HepG2 (cell line): ENCODE results near the gene GPC6. TPM values are rescaled to one million over a fixed set of nuclear protein-coding genes. Genes with fewer than 3 reads are reported as not detected.
A peak's percentile ranks its signal among the peaks of the same experiment; 100 is the strongest.

ENCODE experiments used
- ARHGAP35 ChIP-seq: sonication (generic); formaldehyde crosslinking; IDR thresholded peaks from 2 replicates; pipeline ENCODE4 v1.9.0; 2022; ENCODE audit warnings: mild to moderate bottlenecking, inconsistent platforms, moderate library complexity, missing genetic modification reagents, borderline replicate concordance
- EP300 ChIP-seq, 3 experiments: sonication (generic) in 1 of 3; formaldehyde crosslinking in 1 of 3; IDR thresholded peaks; 2 replicates each; pipeline versions ENCODE4 v1.5.1 to v1.6.1; 2011 to 2020; ENCODE audit warnings: low read depth in 2 of 3, low read length in 2 of 3, borderline replicate concordance in 1 of 3, improper control_type of control experiment in 1 of 3, mild to moderate bottlenecking in 1 of 3, missing genetic modification reagents in 1 of 3, moderate library complexity in 1 of 3
- FOSL2 ChIP-seq: sonication (generic); formaldehyde crosslinking; IDR thresholded peaks from 2 replicates; pipeline ENCODE4 v1.4.0; 2020; ENCODE audit warnings: missing genetic modification reagents
- ISL2 ChIP-seq: sonication (generic); formaldehyde crosslinking; IDR thresholded peaks from 2 replicates; pipeline ENCODE4 v1.5.0; 2020; ENCODE audit warnings: missing genetic modification reagents
- KAT8 ChIP-seq: IDR thresholded peaks from 2 replicates; pipeline ENCODE4 v1.6.1; 2016; ENCODE audit warnings: missing genetic modification reagents, missing compliant biosample characterization
- MED13 ChIP-seq: sonication (generic); formaldehyde crosslinking; IDR thresholded peaks from 2 replicates; pipeline ENCODE4 v1.5.0; 2020; ENCODE audit warnings: missing genetic modification reagents
- NR2F1 ChIP-seq, 2 experiments: fragments of 450-650 bp in 1 of 2; formaldehyde crosslinking in 1 of 2; IDR thresholded peaks; 2 replicates each; pipeline versions ENCODE4 v1.5.0 to v1.6.1; 2016 to 2020; ENCODE audit warnings: mild to moderate bottlenecking in 1 of 2, missing compliant biosample characterization in 1 of 2, missing genetic modification reagents in 1 of 2, moderate library complexity in 1 of 2
- ONECUT2 ChIP-seq: sonication (generic); formaldehyde crosslinking; IDR thresholded peaks from 2 replicates; pipeline ENCODE4 v1.4.0; 2020; ENCODE audit warnings: missing genetic modification reagents
- SKI ChIP-seq: fragments of 450-650 bp; IDR thresholded peaks from one replicate; pipeline ENCODE4 v1.6.1; 2018; ENCODE audit warnings: mild to moderate bottlenecking; ENCODE audit not compliant: partially characterized antibody
- SOX13 ChIP-seq, 3 experiments: fragments of 450-650 bp in 1 of 3; sonication (generic) in 1 of 3; formaldehyde crosslinking in 1 of 3; IDR thresholded peaks in 2 of 3; conservative IDR thresholded peaks in 1 of 3; 2 replicates each; pipeline versions ENCODE4 v1.5.0 to v1.6.1; 2016 to 2020; ENCODE audit warnings: antibody characterized with exemption in 1 of 3, mild to moderate bottlenecking in 1 of 3, missing compliant biosample characterization in 1 of 3, missing genetic modification reagents in 1 of 3, moderate library complexity in 1 of 3
- SOX5 ChIP-seq: IDR thresholded peaks from 2 replicates; pipeline ENCODE4 v1.6.1; 2016; ENCODE audit warnings: borderline replicate concordance
- ZNF430 ChIP-seq: sonication (generic); formaldehyde crosslinking; IDR thresholded peaks from 2 replicates; pipeline ENCODE4 v1.9.0; 2021; ENCODE audit warnings: mild to moderate bottlenecking, missing genetic modification reagents
- ZNF780A ChIP-seq: sonication (generic); formaldehyde crosslinking; IDR thresholded peaks from 2 replicates; pipeline ENCODE4 v1.8.0; 2022; ENCODE audit warnings: mild to moderate bottlenecking, missing genetic modification reagents, moderate library complexity
- polyA plus RNA-seq, 8 experiments: library from polyadenylated mRNA; depleted of rRNA in 3 of 8; stranded (reverse) in 7 of 8; unstranded in 1 of 8; fragments of >200 nt; fragmentation: Illumina TruSeq in 4 of 8; extraction: Trizol in 4 of 8; gene quantifications; 2 replicates each; pipeline versions ENCODE4 v1.2.1 to v1.2.3, GENCODE V29; 2011 to 2016; ENCODE audit warnings: low read depth in 4 of 8, missing spikeins in 1 of 8, mixed read lengths in 1 of 8; ENCODE audit not compliant: insufficient read depth in 1 of 8
- total RNA-seq, 5 experiments: library from RNA; depleted of rRNA; stranded (reverse); fragments of >200 nt; fragmentation: Illumina TruSeq; extraction: Trizol; gene quantifications; 2 replicates each; pipeline ENCODE4 v1.2.3, GENCODE V29; 2016; ENCODE audit warnings: low read depth in 1 of 5
- TF ChIP-seq, protein P1 (sequence below): sonication (generic); formaldehyde crosslinking; IDR thresholded peaks from 2 replicates; pipeline ENCODE4 v1.4.0; 2020; ENCODE audit warnings: missing genetic modification reagents, borderline replicate concordance
- TF ChIP-seq, protein P2 (sequence below): IDR thresholded peaks from 2 replicates; pipeline ENCODE4 v1.6.1; 2016; ENCODE audit warnings: mild to moderate bottlenecking
- TF ChIP-seq, protein P3 (sequence below): sonication (generic); formaldehyde crosslinking; IDR thresholded peaks from 2 replicates; pipeline ENCODE4 v1.4.0; 2020; ENCODE audit warnings: low read depth, mild to moderate bottlenecking, missing genetic modification reagents
- TF ChIP-seq, protein P4 (sequence below): sonication (generic); formaldehyde crosslinking; IDR thresholded peaks from 2 replicates; pipeline ENCODE4 v1.4.0; 2020; ENCODE audit warnings: missing genetic modification reagents, borderline replicate concordance

The GPC6 gene
- total and polyA plus RNA-seq, 2 of the 13 experiments (the other 11 are each of a cell fraction or from before 2014, with no cell fraction given), result 24.5 to 33.9 TPM

DNA sequence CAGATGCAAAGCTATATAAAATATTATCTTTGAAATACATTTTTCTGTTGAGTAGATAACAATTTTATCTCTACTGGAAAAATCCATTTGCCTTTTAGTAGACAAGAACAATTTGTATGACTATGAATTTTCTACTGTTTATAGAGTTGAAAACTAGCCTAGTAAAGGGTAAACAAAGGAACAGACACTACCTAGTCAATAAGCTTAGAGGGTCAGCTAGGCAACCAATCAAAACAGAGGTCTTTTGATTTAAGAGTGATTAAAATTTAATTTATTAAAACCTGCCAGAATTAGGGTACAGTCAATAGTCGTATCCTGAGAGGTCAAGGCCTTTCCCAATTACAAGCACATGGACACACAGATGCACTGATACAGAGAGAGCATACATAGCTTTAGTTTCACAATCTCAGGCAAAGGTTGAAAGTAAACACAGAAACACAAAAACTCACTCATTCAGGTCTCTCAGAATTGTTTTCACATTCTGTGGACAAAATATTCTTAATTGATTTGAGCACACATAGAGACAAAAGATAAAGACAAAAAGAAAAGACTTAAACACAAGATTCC, 24.5 kb upstream of the GPC6 start (continued):
- TF ChIP-seq, protein P1, sequence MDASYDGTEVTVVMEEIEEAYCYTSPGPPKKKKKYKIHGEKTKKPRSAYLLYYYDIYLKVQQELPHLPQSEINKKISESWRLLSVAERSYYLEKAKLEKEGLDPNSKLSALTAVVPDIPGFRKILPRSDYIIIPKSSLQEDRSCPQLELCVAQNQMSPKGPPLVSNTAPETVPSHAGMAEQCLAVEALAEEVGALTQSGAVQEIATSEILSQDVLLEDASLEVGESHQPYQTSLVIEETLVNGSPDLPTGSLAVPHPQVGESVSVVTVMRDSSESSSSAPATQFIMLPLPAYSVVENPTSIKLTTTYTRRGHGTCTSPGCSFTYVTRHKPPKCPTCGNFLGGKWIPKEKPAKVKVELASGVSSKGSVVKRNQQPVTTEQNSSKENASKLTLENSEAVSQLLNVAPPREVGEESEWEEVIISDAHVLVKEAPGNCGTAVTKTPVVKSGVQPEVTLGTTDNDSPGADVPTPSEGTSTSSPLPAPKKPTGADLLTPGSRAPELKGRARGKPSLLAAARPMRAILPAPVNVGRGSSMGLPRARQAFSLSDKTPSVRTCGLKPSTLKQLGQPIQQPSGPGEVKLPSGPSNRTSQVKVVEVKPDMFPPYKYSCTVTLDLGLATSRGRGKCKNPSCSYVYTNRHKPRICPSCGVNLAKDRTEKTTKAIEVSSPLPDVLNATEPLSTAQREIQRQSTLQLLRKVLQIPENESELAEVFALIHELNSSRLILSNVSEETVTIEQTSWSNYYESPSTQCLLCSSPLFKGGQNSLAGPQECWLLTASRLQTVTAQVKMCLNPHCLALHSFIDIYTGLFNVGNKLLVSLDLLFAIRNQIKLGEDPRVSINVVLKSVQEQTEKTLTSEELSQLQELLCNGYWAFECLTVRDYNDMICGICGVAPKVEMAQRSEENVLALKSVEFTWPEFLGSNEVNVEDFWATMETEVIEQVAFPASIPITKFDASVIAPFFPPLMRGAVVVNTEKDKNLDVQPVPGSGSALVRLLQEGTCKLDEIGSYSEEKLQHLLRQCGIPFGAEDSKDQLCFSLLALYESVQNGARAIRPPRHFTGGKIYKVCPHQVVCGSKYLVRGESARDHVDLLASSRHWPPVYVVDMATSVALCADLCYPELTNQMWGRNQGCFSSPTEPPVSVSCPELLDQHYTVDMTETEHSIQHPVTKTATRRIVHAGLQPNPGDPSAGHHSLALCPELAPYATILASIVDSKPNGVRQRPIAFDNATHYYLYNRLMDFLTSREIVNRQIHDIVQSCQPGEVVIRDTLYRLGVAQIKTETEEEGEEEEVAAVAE (CRISPR knock-in tag), result no peak
- TF ChIP-seq ZNF780A (CRISPR knock-in tag) (no peak), ZNF430 (CRISPR knock-in tag) (no peak), ISL2 (peak; percentile 96), EP300 (IDR thresholded peaks at IDR 0.05; ENCODE audit: low read depth in 2 of 2, low read length in 2 of 2) (peak in 1 of 2 experiments; percentile 90; a peak in 2 of 4 replicates), EP300 (CRISPR knock-in tag; IDR thresholded peaks at IDR 0.05; ENCODE audit: borderline replicate concordance) (no peak; the same call in 1 of the 2 replicates), ARHGAP35 (CRISPR knock-in tag) (no peak), SOX5 (CRISPR knock-in tag) (peak; percentile 96), NR2F1 (CRISPR knock-in tag; IDR thresholded peaks at IDR 0.05) (peak; percentile 81 to 83; a peak in 3 of 4 replicates), SKI (peak; percentile 20), FOSL2 (peak; percentile 62; the same call in 1 of the 2 replicates), SOX13 (IDR thresholded peaks at IDR 0.05) (peak; percentile 75), SOX13 (CRISPR knock-in tag; conservative IDR thresholded peaks at IDR 0.05 in 1 of 2, IDR thresholded peaks at IDR 0.05 in 1 of 2) (peak in 1 of 2 experiments; percentile 99; a peak in 2 of 4 replicates), KAT8 (CRISPR knock-in tag) (0 out of 2 replicates have a peak, but pooled peaks have one; percentile 16), MED13 (CRISPR knock-in tag) (0 out of 2 replicates have a peak, but pooled peaks have one; percentile 62), ONECUT2 (CRISPR knock-in tag) (peak; percentile 76)
- TF ChIP-seq, protein P2, sequence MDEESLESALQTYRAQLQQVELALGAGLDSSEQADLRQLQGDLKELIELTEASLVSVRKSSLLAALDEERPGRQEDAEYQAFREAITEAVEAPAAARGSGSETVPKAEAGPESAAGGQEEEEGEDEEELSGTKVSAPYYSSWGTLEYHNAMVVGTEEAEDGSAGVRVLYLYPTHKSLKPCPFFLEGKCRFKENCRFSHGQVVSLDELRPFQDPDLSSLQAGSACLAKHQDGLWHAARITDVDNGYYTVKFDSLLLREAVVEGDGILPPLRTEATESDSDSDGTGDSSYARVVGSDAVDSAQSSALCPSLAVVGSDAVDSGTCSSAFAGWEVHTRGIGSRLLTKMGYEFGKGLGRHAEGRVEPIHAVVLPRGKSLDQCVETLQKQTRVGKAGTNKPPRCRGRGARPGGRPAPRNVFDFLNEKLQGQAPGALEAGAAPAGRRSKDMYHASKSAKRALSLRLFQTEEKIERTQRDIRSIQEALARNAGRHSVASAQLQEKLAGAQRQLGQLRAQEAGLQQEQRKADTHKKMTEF (CRISPR knock-in tag), result peak; percentile 75; the same call in 1 of the 2 replicates
- TF ChIP-seq, protein P3, sequence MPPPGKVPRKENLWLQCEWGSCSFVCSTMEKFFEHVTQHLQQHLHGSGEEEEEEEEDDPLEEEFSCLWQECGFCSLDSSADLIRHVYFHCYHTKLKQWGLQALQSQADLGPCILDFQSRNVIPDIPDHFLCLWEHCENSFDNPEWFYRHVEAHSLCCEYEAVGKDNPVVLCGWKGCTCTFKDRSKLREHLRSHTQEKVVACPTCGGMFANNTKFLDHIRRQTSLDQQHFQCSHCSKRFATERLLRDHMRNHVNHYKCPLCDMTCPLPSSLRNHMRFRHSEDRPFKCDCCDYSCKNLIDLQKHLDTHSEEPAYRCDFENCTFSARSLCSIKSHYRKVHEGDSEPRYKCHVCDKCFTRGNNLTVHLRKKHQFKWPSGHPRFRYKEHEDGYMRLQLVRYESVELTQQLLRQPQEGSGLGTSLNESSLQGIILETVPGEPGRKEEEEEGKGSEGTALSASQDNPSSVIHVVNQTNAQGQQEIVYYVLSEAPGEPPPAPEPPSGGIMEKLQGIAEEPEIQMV (CRISPR knock-in tag), result no peak
- TF ChIP-seq, protein P4, sequence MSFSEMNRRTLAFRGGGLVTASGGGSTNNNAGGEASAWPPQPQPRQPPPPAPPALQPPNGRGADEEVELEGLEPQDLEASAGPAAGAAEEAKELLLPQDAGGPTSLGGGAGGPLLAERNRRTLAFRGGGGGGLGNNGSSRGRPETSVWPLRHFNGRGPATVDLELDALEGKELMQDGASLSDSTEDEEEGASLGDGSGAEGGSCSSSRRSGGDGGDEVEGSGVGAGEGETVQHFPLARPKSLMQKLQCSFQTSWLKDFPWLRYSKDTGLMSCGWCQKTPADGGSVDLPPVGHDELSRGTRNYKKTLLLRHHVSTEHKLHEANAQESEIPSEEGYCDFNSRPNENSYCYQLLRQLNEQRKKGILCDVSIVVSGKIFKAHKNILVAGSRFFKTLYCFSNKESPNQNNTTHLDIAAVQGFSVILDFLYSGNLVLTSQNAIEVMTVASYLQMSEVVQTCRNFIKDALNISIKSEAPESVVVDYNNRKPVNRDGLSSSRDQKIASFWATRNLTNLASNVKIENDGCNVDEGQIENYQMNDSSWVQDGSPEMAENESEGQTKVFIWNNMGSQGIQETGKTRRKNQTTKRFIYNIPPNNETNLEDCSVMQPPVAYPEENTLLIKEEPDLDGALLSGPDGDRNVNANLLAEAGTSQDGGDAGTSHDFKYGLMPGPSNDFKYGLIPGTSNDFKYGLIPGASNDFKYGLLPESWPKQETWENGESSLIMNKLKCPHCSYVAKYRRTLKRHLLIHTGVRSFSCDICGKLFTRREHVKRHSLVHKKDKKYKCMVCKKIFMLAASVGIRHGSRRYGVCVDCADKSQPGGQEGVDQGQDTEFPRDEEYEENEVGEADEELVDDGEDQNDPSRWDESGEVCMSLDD (CRISPR knock-in tag), result peak; percentile 96
